PC-9 (cell line): Measurements from ENCODE around the gene GPR68. TPM values are rescaled to one million over a fixed set of nuclear protein-coding genes. Genes with fewer than 3 reads are reported as not detected.
"Not testable (repeated sequence)": the region's sequence is repeated elsewhere in the genome, so short reads cannot be mapped to it uniquely, and the experiment has no call there.

Source experiments
- BruUV-seq: library from RNA; stranded (reverse); fragments of 400-500 nt; replicated peaks from 2 replicates; lab custom pipeline; 2021; lab: Mats Ljungman, UMichigan
- CTCF ChIA-PET: fragments of 300-600 bp; sonication (Branson Sonifier 250); formaldehyde crosslinking; loops from one replicate; lab custom pipeline; 2022; ENCODE audit warnings: antibody characterized with exemption; lab: Charles Lee
- POLR2A ChIA-PET: fragments of 300-600 bp; sonication (Branson Sonifier 250); formaldehyde crosslinking; loops from one replicate; lab custom pipeline; 2022; ENCODE audit warnings: antibody characterized with exemption; ENCODE audit not compliant: unreplicated experiment; lab: Charles Lee
- DNase-seq, 2 experiments: peaks; one replicate each; pipeline versions ENCODE4 v3.0.0 to v3.0.0-alpha.2; 2015 to 2022; ENCODE audit warnings: mixed read lengths in 1 of 2
- H2AFZ ChIP-seq: fragments of 200-600 bp; sonication (generic); 2 replicates; pipeline ENCODE4 v1.8.1; 2017; ENCODE audit warnings: antibody characterized with exemption
- H3F3A ChIP-seq: fragments of 200-600 bp; sonication (generic); 2 replicates; pipeline ENCODE4 v1.8.1; 2017; ENCODE audit warnings: antibody characterized with exemption, mild to moderate bottlenecking, low read depth; ENCODE audit not compliant: insufficient read depth
- H3K27ac ChIP-seq: fragments of 200-600 bp; sonication (generic); 2 replicates; pipeline ENCODE4 v1.6.1; 2016; ENCODE audit warnings: mixed run types
- H3K27me3 ChIP-seq: fragments of 200-600 bp; sonication (generic); 2 replicates; pipeline ENCODE4 v1.6.1; 2016; ENCODE audit warnings: low read depth, mixed run types; ENCODE audit not compliant: insufficient read depth
- H3K36me3 ChIP-seq: fragments of 200-600 bp; sonication (generic); 2 replicates; pipeline ENCODE4 v1.6.1; 2016; ENCODE audit warnings: low read depth, mixed run types
- H3K4me1 ChIP-seq: fragments of 200-600 bp; sonication (generic); replicated peaks from 2 replicates; pipeline ENCODE4 v1.6.1; 2016; ENCODE audit warnings: mixed run types; ENCODE audit not compliant: insufficient read depth
- H3K4me2 ChIP-seq: fragments of 200-600 bp; sonication (generic); 2 replicates; pipeline ENCODE4 v1.6.1; 2017; ENCODE audit warnings: mixed run types
- H3K4me3 ChIP-seq: fragments of 200-600 bp; sonication (generic); 2 replicates; pipeline ENCODE4 v1.6.1; 2016; ENCODE audit warnings: mixed run types
- H3K79me2 ChIP-seq: fragments of 200-600 bp; sonication (generic); 2 replicates; pipeline ENCODE4 v1.6.1; 2017; ENCODE audit warnings: low read depth, mixed run types
- H3K9me2 ChIP-seq: fragments of 200-600 bp; sonication (generic); 2 replicates; pipeline ENCODE4 v1.8.1; 2017; ENCODE audit warnings: mild to moderate bottlenecking; ENCODE audit not compliant: insufficient read depth
- H3K9me3 ChIP-seq: fragments of 200-600 bp; sonication (generic); 2 replicates; pipeline ENCODE4 v1.8.1; 2016; ENCODE audit warnings: low read depth; ENCODE audit not compliant: insufficient read depth
- H4K20me1 ChIP-seq: fragments of 200-600 bp; sonication (generic); 2 replicates; pipeline ENCODE4 v1.8.1; 2017; ENCODE audit not compliant: insufficient read depth
- EZH2 ChIP-seq: fragments of 200-600 bp; sonication (generic); IDR thresholded peaks from 2 replicates; pipeline ENCODE4 v1.8.0; 2017; ENCODE audit warnings: antibody characterized with exemption, low read depth
- intact Hi-C: fragments of 100-400 bp; cut with micrococcal nuclease; formaldehyde crosslinking; loops from one replicate; pipeline ENCODE4 v1.10.0; 2022; ENCODE audit not compliant: unreplicated experiment
- total RNA-seq: library from RNA; stranded (reverse); gene quantifications from 2 replicates; pipeline ENCODE4 v1.2.3, GENCODE V29; 2021
- TF ChIP-seq, protein P1 (sequence below): fragments of 200-600 bp; sonication (generic); conservative IDR thresholded peaks from 2 replicates; pipeline ENCODE4 v1.6.1; 2017; ENCODE audit warnings: mixed run types, antibody characterized with exemption, mild to moderate bottlenecking, moderate library complexity

Gene GPR68
- total RNA-seq, 1 experiment from 2014 or later: not detected

DNA sequence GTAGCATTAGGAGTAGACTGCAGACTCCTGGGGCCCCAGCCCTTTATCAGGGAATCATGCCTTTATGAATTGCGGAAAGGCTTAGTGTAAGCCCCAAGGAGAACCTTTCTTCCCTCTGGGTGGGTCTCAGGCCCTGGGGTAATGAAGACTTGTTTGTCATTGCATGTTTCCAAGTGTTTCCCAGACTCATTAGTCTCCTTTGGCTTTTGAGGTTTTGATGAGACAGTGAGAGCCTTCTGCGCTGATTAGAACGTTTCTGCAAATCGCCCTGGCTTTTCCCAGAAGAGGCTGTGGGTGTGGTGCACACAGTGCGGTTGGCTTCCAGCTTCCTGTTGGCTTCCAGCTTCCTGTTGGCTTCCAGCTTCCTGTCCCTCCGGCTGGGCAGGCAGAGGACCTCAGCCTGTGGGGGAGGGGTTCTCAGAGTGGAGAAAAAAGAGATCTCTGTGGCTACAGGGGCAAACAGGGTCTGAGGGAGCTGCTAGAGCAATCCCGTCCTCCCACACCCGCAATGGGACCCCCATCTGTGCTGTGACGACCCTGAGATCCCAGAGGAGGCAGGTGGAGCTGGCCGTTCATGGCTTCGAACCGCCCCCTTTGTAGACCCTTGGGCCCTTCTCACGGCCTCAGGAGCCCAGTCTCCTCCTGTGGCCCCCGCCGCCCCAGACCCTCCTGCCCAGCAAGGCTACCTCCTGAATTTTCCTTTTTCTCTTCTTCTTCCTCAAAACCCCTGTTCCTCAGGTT, 42.1 kb downstream of the GPR68 start:
- Histone ChIP-seq H3K27me3 (no peaks in the 10 kb centered on the region), H3K4me2 (no peak overlapping the region), H3F3A (no peaks in the 10 kb centered on the region), H3K4me1 (no peaks in the 10 kb centered on the region), H3K79me2 (no peaks in the 10 kb centered on the region), H3K36me3 (no peaks in the 10 kb centered on the region), H3K27ac (no peak overlapping the region), H4K20me1 (no peaks in the 10 kb centered on the region), H3K9me2 (no peaks in the 10 kb centered on the region), H2AFZ (no peak overlapping the region), H3K9me3 (no peaks in the 10 kb centered on the region), H3K4me3 (no peak overlapping the region)
- TF ChIP-seq EZH2: no peak
- TF ChIP-seq, protein P1, sequence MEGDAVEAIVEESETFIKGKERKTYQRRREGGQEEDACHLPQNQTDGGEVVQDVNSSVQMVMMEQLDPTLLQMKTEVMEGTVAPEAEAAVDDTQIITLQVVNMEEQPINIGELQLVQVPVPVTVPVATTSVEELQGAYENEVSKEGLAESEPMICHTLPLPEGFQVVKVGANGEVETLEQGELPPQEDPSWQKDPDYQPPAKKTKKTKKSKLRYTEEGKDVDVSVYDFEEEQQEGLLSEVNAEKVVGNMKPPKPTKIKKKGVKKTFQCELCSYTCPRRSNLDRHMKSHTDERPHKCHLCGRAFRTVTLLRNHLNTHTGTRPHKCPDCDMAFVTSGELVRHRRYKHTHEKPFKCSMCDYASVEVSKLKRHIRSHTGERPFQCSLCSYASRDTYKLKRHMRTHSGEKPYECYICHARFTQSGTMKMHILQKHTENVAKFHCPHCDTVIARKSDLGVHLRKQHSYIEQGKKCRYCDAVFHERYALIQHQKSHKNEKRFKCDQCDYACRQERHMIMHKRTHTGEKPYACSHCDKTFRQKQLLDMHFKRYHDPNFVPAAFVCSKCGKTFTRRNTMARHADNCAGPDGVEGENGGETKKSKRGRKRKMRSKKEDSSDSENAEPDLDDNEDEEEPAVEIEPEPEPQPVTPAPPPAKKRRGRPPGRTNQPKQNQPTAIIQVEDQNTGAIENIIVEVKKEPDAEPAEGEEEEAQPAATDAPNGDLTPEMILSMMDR: no peak
- BruUV-seq: no TSS peak
- DNase-seq: no peak
- ChIA-PET CTCF (no interaction called here), POLR2A (no interaction called here)
- intact Hi-C loops: no loop called here

- H3K36me3 ChIP-seq, intact Hi-C loops, POLR2A ChIA-PET, H3K4me1 ChIP-seq, H3K4me2 ChIP-seq, H3K4me3 ChIP-seq, H3K27me3 ChIP-seq, DNase-seq, H3F3A ChIP-seq, H3K79me2 ChIP-seq, CTCF ChIA-PET, H2AFZ ChIP-seq, BruUV-seq, H3K27ac ChIP-seq, H4K20me1 ChIP-seq, H3K9me3 ChIP-seq, H3K9me2 ChIP-seq: not testable (repeated sequence)
Observed at GRCh38 chr14:91200802-91201201, 43.7 kb downstream of the GPR68 start.

DNA sequence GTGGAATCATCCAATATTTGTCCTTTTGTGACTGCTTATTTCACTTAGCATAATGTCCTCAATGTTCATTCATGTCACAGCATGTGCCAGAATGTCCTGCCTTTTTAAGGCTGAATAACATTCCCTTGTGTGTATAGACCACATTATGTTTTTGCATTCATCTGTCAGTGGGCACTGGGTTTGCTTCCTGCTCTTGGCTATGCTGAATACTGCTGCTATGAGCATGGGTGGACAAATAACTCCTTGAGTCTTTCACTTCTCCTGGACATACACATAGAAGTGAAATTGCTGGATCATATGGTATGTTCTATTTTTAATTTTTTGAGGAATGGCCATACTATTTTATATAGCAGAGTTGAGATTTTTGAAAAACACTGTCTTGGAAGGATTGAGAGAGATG, 46.9 kb downstream of the GPR68 start:
- DNase-seq: no peak
- CTCF ChIA-PET: no interaction called here
- H3F3A ChIP-seq: no peaks in the 10 kb centered on the region
- no peak overlapping the region for H3K4me2 ChIP-seq
- no TSS peak for BruUV-seq
- no peaks in the 10 kb centered on the region for H3K27me3 ChIP-seq
- H3K9me2 ChIP-seq: no peaks in the 10 kb centered on the region
- TF ChIP-seq, protein P1: no peak
- no peak for TF ChIP-seq EZH2
- intact Hi-C loops: no loop called here
- H3K4me1 ChIP-seq: no peaks in the 10 kb centered on the region
- no peaks in the 10 kb centered on the region for H3K9me3 ChIP-seq
- POLR2A ChIA-PET: no interaction called here
- H3K36me3 ChIP-seq: no peaks in the 10 kb centered on the region
- no peaks in the 10 kb centered on the region for H3K79me2 ChIP-seq
- H3K4me3 ChIP-seq: no peak overlapping the region
- no peak overlapping the region for H3K27ac ChIP-seq
- H4K20me1 ChIP-seq: no peaks in the 10 kb centered on the region
- H2AFZ ChIP-seq: no peak overlapping the region

- Histone ChIP-seq H3K79me2 (no peaks in the 10 kb centered on the region), H3K4me2 (no peak overlapping the region), H3K27me3 (no peaks in the 10 kb centered on the region), H2AFZ (no peak overlapping the region), H4K20me1 (no peaks in the 10 kb centered on the region), H3K36me3 (no peaks in the 10 kb centered on the region), H3K27ac (no peak overlapping the region), H3K4me1 (no peaks in the 10 kb centered on the region), H3F3A (no peaks in the 10 kb centered on the region), H3K9me2 (no peaks in the 10 kb centered on the region), H3K4me3 (no peak overlapping the region), H3K9me3 (no peaks in the 10 kb centered on the region)
- CTCF ChIA-PET: no interaction called here
- no peak for TF ChIP-seq EZH2
- TF ChIP-seq, protein P1: no peak
- no TSS peak for BruUV-seq
- DNase-seq: no peak
- POLR2A ChIA-PET: no interaction called here
- intact Hi-C loops: no loop called here
Observed at GRCh38 chr14:91195881-91196280, 48.6 kb downstream of the GPR68 start.
